NT2/D1 (cell line): Measurements from ENCODE around the gene CDH4.

ENCODE experiments used
- DNase-seq: peaks from one replicate; pipeline ENCODE4 v3.0.0-alpha.2; 2011; ENCODE audit warnings: low read depth, low spot score
- H3K27me3 ChIP-seq: 2 replicates; pipeline ENCODE4 v1.6.0; 2011; ENCODE audit warnings: mild to moderate bottlenecking; ENCODE audit not compliant: insufficient read length, insufficient read depth
- H3K36me3 ChIP-seq: 2 replicates; pipeline ENCODE4 v1.6.1; 2011; ENCODE audit warnings: mild to moderate bottlenecking, low read length, mixed read lengths; ENCODE audit not compliant: insufficient read depth, insufficient read length
- H3K4me1 ChIP-seq: 2 replicates; pipeline ENCODE4 v1.5.1; 2011; ENCODE audit not compliant: insufficient read depth, insufficient read length
- H3K4me3 ChIP-seq: 2 replicates; pipeline ENCODE4 v1.5.1; 2011; ENCODE audit warnings: low read depth; ENCODE audit not compliant: insufficient read length
- H3K9ac ChIP-seq: 2 replicates; pipeline ENCODE4 v1.6.0; 2011; ENCODE audit warnings: low read depth; ENCODE audit not compliant: insufficient read length
- H3K9me3 ChIP-seq: 2 replicates; pipeline ENCODE4 v1.5.1; 2011; ENCODE audit warnings: mild to moderate bottlenecking, low read length; ENCODE audit not compliant: insufficient read depth
- SUZ12 ChIP-seq: IDR thresholded peaks from 2 replicates; pipeline ENCODE4 v1.6.1; 2011; ENCODE audit not compliant: insufficient read length, insufficient read depth; ENCODE audit errors: extremely low read depth
- YY1 ChIP-seq: IDR thresholded peaks from 2 replicates; pipeline ENCODE4 v1.6.1; 2011; ENCODE audit not compliant: insufficient read length, insufficient read depth
- ZNF274 ChIP-seq: IDR thresholded peaks from 2 replicates; pipeline ENCODE4 v1.6.1; 2011; ENCODE audit warnings: mild to moderate bottlenecking, low read depth, low read length

Gene CDH4

DNA sequence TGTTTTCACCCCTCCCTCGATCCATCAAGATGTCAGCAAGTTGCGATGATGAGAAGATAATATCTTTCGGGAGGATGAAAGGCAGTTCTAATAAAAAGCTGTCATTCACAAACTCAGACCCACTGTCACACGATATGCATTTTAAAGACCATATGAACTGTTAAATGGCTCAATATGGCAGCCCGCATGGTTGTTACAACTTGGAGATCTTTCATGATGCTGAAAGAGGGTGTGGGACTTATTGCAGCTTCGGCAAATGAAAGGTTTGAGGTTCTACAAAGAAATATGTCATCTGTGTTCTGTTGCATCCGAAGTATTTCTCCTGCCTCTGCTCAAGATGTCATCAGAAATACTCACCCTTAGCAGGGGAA is 128.5 kb downstream of the CDH4 start:
- Histone ChIP-seq H3K4me1 (no peaks in the 10 kb centered on the region), H3K27me3 (peaks cover 59% of the 10 kb centered on the region), H3K36me3 (no peaks in the 10 kb centered on the region), H3K4me3 (no peak overlapping the region), H3K9me3 (peaks cover 17% of the 10 kb centered on the region; the same call in 1 of the 2 replicates), H3K9ac (no peak overlapping the region)
- no peak for DNase-seq
- no peak for TF ChIP-seq SUZ12
- no peak for TF ChIP-seq ZNF274
- no peak for TF ChIP-seq YY1

DNA sequence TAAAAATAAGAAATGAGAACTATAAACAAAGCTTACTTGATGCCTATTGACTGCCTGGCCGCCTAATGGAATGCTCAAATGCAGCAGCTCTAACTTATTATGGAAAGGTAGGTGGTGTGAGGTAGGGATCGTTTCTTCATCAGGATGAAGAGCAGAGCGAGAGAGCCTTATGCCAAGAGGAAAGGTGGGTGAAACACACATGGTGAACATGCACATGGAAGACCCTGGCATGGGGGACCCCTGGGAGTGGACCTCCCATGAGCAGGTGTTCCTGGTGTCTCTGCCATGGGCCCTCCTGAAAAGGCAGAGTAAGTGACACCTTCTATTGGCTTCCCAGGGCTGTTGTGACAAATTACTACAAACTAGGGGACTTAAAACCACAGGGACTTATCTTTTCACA is 130.1 kb downstream of the CDH4 start:
- peaks cover 17% of the 10 kb centered on the region; the same call in 1 of the 2 replicates for H3K9me3 ChIP-seq
- no peak for TF ChIP-seq YY1
- TF ChIP-seq ZNF274 = no peak
- no peak for TF ChIP-seq SUZ12
- H3K4me1 ChIP-seq = no peaks in the 10 kb centered on the region
- no peak for DNase-seq
- H3K4me3 ChIP-seq = no peak overlapping the region
- no peaks in the 10 kb centered on the region for H3K36me3 ChIP-seq
- peaks cover 58% of the 10 kb centered on the region for H3K27me3 ChIP-seq
- no peak overlapping the region for H3K9ac ChIP-seq

DNA sequence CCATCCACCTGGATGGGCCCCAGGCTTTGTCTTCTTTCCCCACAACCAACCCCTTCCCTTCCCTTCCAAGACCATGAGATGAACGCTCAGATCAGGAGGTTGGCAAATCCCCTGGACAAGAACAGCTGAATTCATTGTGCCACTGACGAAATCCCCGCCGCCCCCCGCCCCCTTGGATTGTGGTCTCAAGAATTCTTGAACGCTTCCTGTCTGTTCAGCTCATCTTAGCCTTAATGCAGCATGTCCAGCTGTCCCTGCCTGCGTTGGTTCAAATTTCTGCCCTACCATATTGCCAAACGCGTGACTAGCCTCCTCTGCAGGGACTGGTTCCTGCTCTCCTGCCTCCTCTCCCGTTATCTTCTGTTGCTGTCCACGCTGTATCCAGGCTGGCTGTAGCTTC is 133.2 kb downstream of the CDH4 start:
- TF ChIP-seq SUZ12 (no peak), ZNF274 (no peak), YY1 (no peak)

DNA sequence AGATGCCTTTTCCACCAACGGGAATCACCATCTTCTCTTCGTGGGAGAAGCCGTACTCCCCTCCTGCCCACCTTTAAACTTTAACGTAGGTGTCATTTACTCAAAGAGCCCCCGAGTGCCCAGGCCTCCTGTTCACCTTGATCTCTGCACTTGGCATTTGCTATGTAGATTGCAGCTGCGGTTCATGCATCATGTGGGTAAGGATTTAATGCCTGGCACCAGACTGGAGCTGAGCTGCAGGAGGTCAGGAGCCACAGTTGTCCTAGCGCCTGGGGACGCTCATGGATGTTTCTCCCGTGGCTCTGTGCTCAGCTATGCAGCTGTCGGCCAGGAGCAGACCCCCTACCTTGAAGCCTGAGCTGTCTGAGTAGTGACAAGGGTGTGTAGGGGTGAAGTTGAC is 133.7 kb downstream of the CDH4 start:
- no peak for DNase-seq

More for the DNA sequence above, 133.2 kb downstream of the CDH4 start:
- Histone ChIP-seq H3K27me3 (peaks cover 35% of the 10 kb centered on the region), H3K4me1 (peaks cover 3% of the 10 kb centered on the region), H3K36me3 (no peaks in the 10 kb centered on the region), H3K9me3 (peaks cover 17% of the 10 kb centered on the region; the same call in 1 of the 2 replicates), H3K9ac (no peak overlapping the region), H3K4me3 (no peak overlapping the region)
- no peak for DNase-seq

GRCh38 chr20:61387204-61387953 is 135.3 kb downstream of the CDH4 start:
- no peak overlapping the region for H3K9ac ChIP-seq
- H3K4me3 ChIP-seq = no peak overlapping the region
- H3K9me3 ChIP-seq = peaks cover 12% of the 10 kb centered on the region; the same call in 1 of the 2 replicates
- peaks cover 29% of the 10 kb centered on the region for H3K27me3 ChIP-seq
- no peaks in the 10 kb centered on the region for H3K36me3 ChIP-seq
- no peak for DNase-seq
- no peak for TF ChIP-seq SUZ12
- TF ChIP-seq ZNF274 = no peak
- TF ChIP-seq YY1 = no peak
- H3K4me1 ChIP-seq = peaks cover 8% of the 10 kb centered on the region

More for the DNA sequence above, 133.7 kb downstream of the CDH4 start:
- Histone ChIP-seq H3K36me3 (no peaks in the 10 kb centered on the region), H3K4me3 (no peak overlapping the region), H3K9ac (no peak overlapping the region), H3K4me1 (peaks cover 3% of the 10 kb centered on the region), H3K9me3 (peaks cover 17% of the 10 kb centered on the region; the same call in 1 of the 2 replicates), H3K27me3 (peaks cover 34% of the 10 kb centered on the region)
- TF ChIP-seq SUZ12 = no peak
- TF ChIP-seq ZNF274 = no peak
- no peak for TF ChIP-seq YY1

GRCh38 chr20:61387954-61388348 is 135.9 kb downstream of the CDH4 start:
- Histone ChIP-seq H3K36me3 (no peaks in the 10 kb centered on the region), H3K4me1 (peaks cover 8% of the 10 kb centered on the region), H3K4me3 (no peak overlapping the region), H3K9me3 (peaks cover 8% of the 10 kb centered on the region; the same call in 1 of the 2 replicates), H3K27me3 (peaks cover 34% of the 10 kb centered on the region), H3K9ac (no peak overlapping the region)
- no peak for TF ChIP-seq SUZ12
- no peak for TF ChIP-seq ZNF274
- no peak for TF ChIP-seq YY1
- no peak for DNase-seq

DNA sequence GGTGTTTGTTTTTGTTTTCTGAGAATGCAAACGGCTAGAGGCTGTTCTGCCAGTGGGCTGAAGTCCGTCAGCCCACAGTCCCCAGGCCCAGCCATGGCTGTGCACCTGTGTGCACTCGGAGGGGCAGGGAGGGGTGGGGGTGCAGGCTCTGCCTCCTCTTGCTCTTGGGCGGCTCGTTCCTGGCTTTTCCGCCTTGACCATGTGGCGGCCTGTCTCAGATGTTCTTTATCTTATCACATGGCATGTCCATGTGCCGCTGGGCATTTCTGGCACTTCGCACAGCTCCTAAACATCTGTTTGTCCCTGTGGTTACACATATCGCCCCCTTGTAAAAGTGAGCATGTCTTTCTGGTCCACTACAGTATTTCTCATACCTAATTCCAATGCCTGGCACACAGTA is 137.0 kb downstream of the CDH4 start:
- no peak for DNase-seq
- TF ChIP-seq SUZ12 = no peak
- TF ChIP-seq ZNF274 = no peak
- TF ChIP-seq YY1 = no peak

More for the DNA sequence above, 137.0 kb downstream of the CDH4 start:
- H3K9me3 ChIP-seq = peaks cover 6% of the 10 kb centered on the region; the same call in 1 of the 2 replicates
- peaks cover 43% of the 10 kb centered on the region for H3K27me3 ChIP-seq
- no peak overlapping the region for H3K9ac ChIP-seq
- H3K4me3 ChIP-seq = no peak overlapping the region
- no peaks in the 10 kb centered on the region for H3K36me3 ChIP-seq
- H3K4me1 ChIP-seq = peaks cover 8% of the 10 kb centered on the region
